Neural progenitor cell (in vitro differentiated cells): ENCODE data around the gene AURKB. TPM values are rescaled to one million over a fixed set of nuclear protein-coding genes. Genes with fewer than 3 reads are reported as not detected.
A peak's percentile ranks its signal among the peaks of the same experiment; 100 is the strongest.

Experiments
- DNase-seq: peaks from one replicate; pipeline ENCODE4 v3.0.0-alpha.2; 2016; ENCODE audit warnings: low spot score
- H2AFZ ChIP-seq: fragments of 200-600 bp; sonication (generic); replicated peaks from 2 replicates; pipeline ENCODE4 v1.6.1; 2016; ENCODE audit warnings: antibody characterized with exemption
- H3F3A ChIP-seq: fragments of 200-600 bp; sonication (generic); 2 replicates; pipeline ENCODE4 v1.6.1; 2016; ENCODE audit warnings: antibody characterized with exemption, low read depth
- H3K27ac ChIP-seq: fragments of 200-600 bp; sonication (generic); 2 replicates; pipeline ENCODE4 v1.5.1; 2016; ENCODE audit warnings: mild to moderate bottlenecking
- H3K27me3 ChIP-seq: fragments of 200-600 bp; sonication (generic); 2 replicates; pipeline ENCODE4 v1.6.1; 2016; ENCODE audit warnings: mild to moderate bottlenecking, moderate library complexity
- H3K36me3 ChIP-seq: fragments of 200-600 bp; sonication (generic); 2 replicates; pipeline ENCODE4 v1.5.1; 2016
- H3K4me1 ChIP-seq: fragments of 200-600 bp; sonication (generic); 2 replicates; pipeline ENCODE4 v1.6.1; 2016; ENCODE audit warnings: mixed run types
- H3K4me2 ChIP-seq: fragments of 200-600 bp; sonication (generic); 2 replicates; pipeline ENCODE4 v1.6.1; 2016
- H3K4me3 ChIP-seq: fragments of 200-600 bp; sonication (generic); 2 replicates; pipeline ENCODE4 v1.5.1; 2016
- H3K79me2 ChIP-seq: fragments of 200-600 bp; sonication (generic); 2 replicates; pipeline ENCODE4 v1.6.1; 2016; ENCODE audit warnings: low read depth
- H3K9ac ChIP-seq: fragments of 200-600 bp; sonication (generic); 2 replicates; pipeline ENCODE4 v1.6.1; 2016
- H3K9me3 ChIP-seq: fragments of 200-600 bp; sonication (generic); 2 replicates; pipeline ENCODE4 v1.5.1; 2016; ENCODE audit warnings: low read depth
- H4K20me1 ChIP-seq: fragments of 200-600 bp; sonication (generic); 2 replicates; pipeline ENCODE4 v1.6.1; 2016; ENCODE audit warnings: low read depth
- H3K27ac Mint-ChIP-seq: 3 replicates; pipeline ENCODE4 v1.8.0; 2021; ENCODE audit warnings: mixed read lengths
- H3K27me3 Mint-ChIP-seq: 2 replicates; pipeline ENCODE4 v1.8.0; 2022; ENCODE audit warnings: low read depth, mild to moderate bottlenecking, inconsistent platforms, moderate library complexity, mixed read lengths; ENCODE audit not compliant: insufficient read depth
- H3K36me3 Mint-ChIP-seq: 3 replicates; pipeline ENCODE4 v1.8.0; 2021; ENCODE audit warnings: mixed read lengths
- H3K4me1 Mint-ChIP-seq: 3 replicates; pipeline ENCODE4 v1.8.0; 2021; ENCODE audit warnings: mixed read lengths
- H3K4me3 Mint-ChIP-seq: 3 replicates; pipeline ENCODE4 v1.8.0; 2021; ENCODE audit warnings: mild to moderate bottlenecking, moderate library complexity, mixed read lengths
- H3K9me3 Mint-ChIP-seq: 3 replicates; pipeline ENCODE4 v1.8.0; 2020; ENCODE audit warnings: mixed read lengths
- CTCF ChIP-seq: fragments of 200-600 bp; sonication (generic); IDR thresholded peaks from 2 replicates; pipeline ENCODE4 v1.5.1; 2017; ENCODE audit warnings: antibody characterized with exemption, mild to moderate bottlenecking
- EZH2 ChIP-seq: fragments of 200-600 bp; sonication (generic); IDR thresholded peaks from 2 replicates; pipeline ENCODE4 v1.6.1; 2017; ENCODE audit warnings: antibody characterized with exemption, mild to moderate bottlenecking, moderate library complexity
- EZH2phosphoT487 ChIP-seq: fragments of 200-600 bp; sonication (generic); IDR thresholded peaks from 2 replicates; pipeline ENCODE4 v1.6.1; 2017; ENCODE audit warnings: antibody characterized with exemption
- total RNA-seq: library from RNA; depleted of rRNA; stranded (reverse); fragments of >200 nt; gene quantifications from 2 replicates; pipeline ENCODE4 v1.2.3, GENCODE V29; 2015; ENCODE audit warnings: low replicate concordance

Gene AURKB
- total RNA-seq, 1 donor from 2014 or later = 149 TPM

- Mint-ChIP-seq H3K27me3 (peaks cover 5% of the 10 kb centered on the region), H3K9me3 (peaks cover 4% of the 10 kb centered on the region), H3K27ac (peak overlapping the region; percentile 50), H3K36me3 (peaks cover 36% of the 10 kb centered on the region), H3K4me3 (no peak overlapping the region), H3K4me1 (peaks cover 22% of the 10 kb centered on the region)
- Histone ChIP-seq H3K27ac (no peak overlapping the region), H3K27me3 (no peaks in the 10 kb centered on the region), H3K4me1 (peaks cover 13% of the 10 kb centered on the region), H3K9me3 (no peaks in the 10 kb centered on the region), H3K4me2 (no peak overlapping the region), H3K4me3 (no peak overlapping the region), H3K36me3 (no peaks in the 10 kb centered on the region), H2AFZ (no peak overlapping the region), H3K9ac (no peak overlapping the region), H4K20me1 (peaks cover 38% of the 10 kb centered on the region), H3F3A (peaks cover 67% of the 10 kb centered on the region), H3K79me2 (peaks cover 34% of the 10 kb centered on the region)
- no peak for DNase-seq
- TF ChIP-seq EZH2phosphoT487 (no peak), EZH2 (no peak), CTCF (no peak)
Measured at GRCh38 chr17:8204761-8205555, 5.4 kb downstream of the AURKB start.

GRCh38 chr17:8192070-8192815 lies 18.1 kb downstream of the AURKB start:
- no peaks in the 10 kb centered on the region for H3K9me3 Mint-ChIP-seq
- Histone ChIP-seq H3K4me2 (peak overlapping the region; percentile 79), H3K9ac (peak overlapping the region; percentile 19), H3K36me3 (no peaks in the 10 kb centered on the region), H3K27me3 (peaks cover 21% of the 10 kb centered on the region), H3K27ac (peak overlapping the region; percentile 68), H3F3A (peaks cover 37% of the 10 kb centered on the region), H4K20me1 (peaks cover 13% of the 10 kb centered on the region), H2AFZ (peak overlapping the region; percentile 52), H3K9me3 (no peaks in the 10 kb centered on the region), H3K4me3 (peak overlapping the region; percentile 46), H3K4me1 (peaks cover 10% of the 10 kb centered on the region), H3K79me2 (no peaks in the 10 kb centered on the region)
- H3K27ac Mint-ChIP-seq = no peak overlapping the region
- peaks cover 3% of the 10 kb centered on the region for H3K27me3 Mint-ChIP-seq
- H3K4me1 Mint-ChIP-seq = peaks cover 19% of the 10 kb centered on the region
- DNase-seq = peak; percentile 93
- TF ChIP-seq EZH2 = no peak
- TF ChIP-seq CTCF = no peak
- no peak for TF ChIP-seq EZH2phosphoT487
- no peak overlapping the region for H3K4me3 Mint-ChIP-seq
- H3K36me3 Mint-ChIP-seq = no peaks in the 10 kb centered on the region

- Mint-ChIP-seq H3K4me3 (no peak overlapping the region), H3K27me3 (peaks cover 3% of the 10 kb centered on the region), H3K4me1 (peaks cover 15% of the 10 kb centered on the region), H3K36me3 (no peaks in the 10 kb centered on the region), H3K9me3 (no peaks in the 10 kb centered on the region), H3K27ac (no peak overlapping the region)
- H4K20me1 ChIP-seq = peaks cover 15% of the 10 kb centered on the region
- peak overlapping the region; percentile 68 for H3K4me2 ChIP-seq
- TF ChIP-seq EZH2phosphoT487 (no peak), CTCF (no peak), EZH2 (no peak)
- H3K79me2 ChIP-seq = no peaks in the 10 kb centered on the region
- no peak overlapping the region for H3K27ac ChIP-seq
- DNase-seq = no peak
- peaks cover 47% of the 10 kb centered on the region for H3F3A ChIP-seq
- no peaks in the 10 kb centered on the region for H3K9me3 ChIP-seq
- H2AFZ ChIP-seq = peak overlapping the region; percentile 19
- no peaks in the 10 kb centered on the region for H3K36me3 ChIP-seq
- H3K27me3 ChIP-seq = peaks cover 21% of the 10 kb centered on the region
- no peak overlapping the region for H3K9ac ChIP-seq
- peaks cover 10% of the 10 kb centered on the region for H3K4me1 ChIP-seq
- H3K4me3 ChIP-seq = peak overlapping the region; percentile 75
Measured at GRCh38 chr17:8190506-8190905, 19.9 kb downstream of the AURKB start.
